PC-3 (cell line): ENCODE data around the gene CCDC116. TPM values are rescaled to one million over a fixed set of nuclear protein-coding genes. Genes with fewer than 3 reads are reported as not detected.
"Not testable (repeated sequence)": the region's sequence is repeated elsewhere in the genome, so short reads cannot be mapped to it uniquely, and the experiment has no call there.

Source experiments
- ATAC-seq: fragments of 200-7000 bp; cut with Tn5 transposase; 2 replicates; pipeline ENCODE4 v1.9.1; 2020; ENCODE audit warnings: mild to moderate bottlenecking, moderate library complexity
- BruUV-seq: library from RNA; stranded (reverse); fragments of 400-500 nt; replicated peaks from 2 replicates; lab custom pipeline; 2021; lab: Mats Ljungman, UMichigan
- CTCF ChIA-PET: fragments of 300-600 bp; sonication (Branson Sonifier 250); formaldehyde crosslinking; loops from one replicate; lab custom pipeline; 2022; ENCODE audit warnings: antibody characterized with exemption; lab: Charles Lee
- POLR2A ChIA-PET: fragments of 300-600 bp; sonication (Branson Sonifier 250); formaldehyde crosslinking; loops from one replicate; lab custom pipeline; 2022; ENCODE audit warnings: antibody characterized with exemption; ENCODE audit not compliant: unreplicated experiment; lab: Charles Lee
- DNase-seq: peaks from one replicate; pipeline ENCODE4 v3.0.0-alpha.2; 2015
- H2AFZ ChIP-seq: fragments of 300-600 bp; sonication (generic); 2 replicates; pipeline ENCODE4 v1.6.0; 2016; ENCODE audit warnings: antibody characterized with exemption, low read length
- H3F3A ChIP-seq: fragments of 300-600 bp; sonication (generic); one replicate; pipeline ENCODE4 v1.6.0; 2017; ENCODE audit warnings: antibody characterized with exemption, low read length, control low read depth, mild to moderate bottlenecking; ENCODE audit not compliant: unreplicated experiment
- H3K27ac ChIP-seq: fragments of 300-600 bp; sonication (generic); 2 replicates; pipeline ENCODE4 v1.5.1; 2016; ENCODE audit warnings: mild to moderate bottlenecking, low read length
- H3K27me3 ChIP-seq: fragments of 300-600 bp; sonication (generic); 2 replicates; pipeline ENCODE4 v1.6.1; 2016; ENCODE audit warnings: low read length, mixed read lengths
- H3K36me3 ChIP-seq: fragments of 300-600 bp; sonication (generic); 2 replicates; pipeline ENCODE4 v1.6.1; 2016; ENCODE audit warnings: low read depth, mixed run types, low read length, mixed read lengths
- H3K4me1 ChIP-seq: fragments of 300-600 bp; sonication (generic); 2 replicates; pipeline ENCODE4 v1.5.1; 2016; ENCODE audit warnings: low read length; ENCODE audit not compliant: insufficient read depth
- H3K4me2 ChIP-seq: fragments of 300-600 bp; sonication (generic); 2 replicates; pipeline ENCODE4 v1.6.0; 2016; ENCODE audit warnings: low read length
- H3K4me3 ChIP-seq: fragments of 300-600 bp; sonication (generic); 2 replicates; pipeline ENCODE4 v1.5.1; 2016; ENCODE audit warnings: mild to moderate bottlenecking, low read length, mixed read lengths
- H3K79me2 ChIP-seq: fragments of 300-600 bp; sonication (generic); 2 replicates; pipeline ENCODE4 v1.6.1; 2017; ENCODE audit warnings: low read length, mixed read lengths
- H3K9ac ChIP-seq: fragments of 300-600 bp; sonication (generic); 2 replicates; pipeline ENCODE4 v1.6.0; 2016; ENCODE audit warnings: mild to moderate bottlenecking, low read length
- H3K9me2 ChIP-seq: fragments of 300-600 bp; sonication (generic); replicated peaks from 2 replicates; pipeline ENCODE4 v1.6.1; 2016; ENCODE audit warnings: mixed run types, low read length, mixed read lengths
- H3K9me3 ChIP-seq: fragments of 300-600 bp; sonication (generic); 2 replicates; pipeline ENCODE4 v1.6.1; 2016; ENCODE audit warnings: low read length, mixed read lengths
- H4K20me1 ChIP-seq: fragments of 300-600 bp; sonication (generic); 2 replicates; pipeline ENCODE4 v1.6.1; 2016; ENCODE audit warnings: low read length, mixed read lengths
- CTCF ChIP-seq: fragments of 300-600 bp; sonication (generic); conservative IDR thresholded peaks from 2 replicates; pipeline ENCODE4 v1.5.1; 2017; ENCODE audit warnings: antibody characterized with exemption, low read depth, mild to moderate bottlenecking, low read length
- EZH2 ChIP-seq: fragments of 300-600 bp; sonication (generic); IDR thresholded peaks from one replicate; pipeline ENCODE4 v1.6.1; 2017; ENCODE audit warnings: antibody characterized with exemption, mild to moderate bottlenecking, low read length; ENCODE audit not compliant: unreplicated experiment
- EZH2phosphoT487 ChIP-seq: fragments of 300-600 bp; sonication (generic); IDR thresholded peaks from 2 replicates; pipeline ENCODE4 v1.6.1; 2018; ENCODE audit warnings: mild to moderate bottlenecking, antibody characterized with exemption, low read length, borderline replicate concordance
- intact Hi-C: fragments of 100-400 bp; cut with micrococcal nuclease; formaldehyde crosslinking; loops from 2 replicates; pipeline ENCODE4 v1.9.0; 2023
- total RNA-seq: library from RNA; depleted of rRNA; stranded (reverse); fragments of >200 nt; gene quantifications from 2 replicates; pipeline ENCODE4 v1.2.3, GENCODE V29; 2014

CCDC116 gene
- total RNA-seq, 1 experiment from 2014 or later: not detected

- no peaks in the 10 kb centered on the region for H3K36me3 ChIP-seq
- no peak for DNase-seq
- H3K9ac ChIP-seq: no peak overlapping the region
- BruUV-seq: no TSS peak
- CTCF ChIA-PET: no interaction called here
- TF ChIP-seq CTCF (no peak), EZH2phosphoT487 (no peak), EZH2 (no peak)
- H3K9me2 ChIP-seq: no peaks in the 10 kb centered on the region
- H3K4me1 ChIP-seq: no peaks in the 10 kb centered on the region
- no peaks in the 10 kb centered on the region for H3K27me3 ChIP-seq
- H4K20me1 ChIP-seq: peaks cover 12% of the 10 kb centered on the region; the same call in 1 of the 2 replicates
- H3K4me3 ChIP-seq: no peak overlapping the region
- H3F3A ChIP-seq: no peaks in the 10 kb centered on the region
- no peaks in the 10 kb centered on the region for H3K9me3 ChIP-seq
- no peak overlapping the region for H3K27ac ChIP-seq
- H2AFZ ChIP-seq: no peak overlapping the region
- H3K79me2 ChIP-seq: peaks cover 88% of the 10 kb centered on the region
- ATAC-seq: no peak
- intact Hi-C loops: no loop called here
- POLR2A ChIA-PET: no interaction called here
- H3K4me2 ChIP-seq: no peak overlapping the region
These were observed 28.6 kb upstream of the CCDC116 start for GRCh38 chr22:21603973-21604372.

- no peaks in the 10 kb centered on the region for H3K9me2 ChIP-seq
- H3K9ac ChIP-seq: no peak overlapping the region
- no peaks in the 10 kb centered on the region for H3K27me3 ChIP-seq
- peaks cover 12% of the 10 kb centered on the region; the same call in 1 of the 2 replicates for H4K20me1 ChIP-seq
- ATAC-seq: no peak
- no peaks in the 10 kb centered on the region for H3F3A ChIP-seq
- no peak overlapping the region for H3K27ac ChIP-seq
- intact Hi-C loops: no loop called here
- CTCF ChIA-PET: no interaction called here
- H3K4me3 ChIP-seq: no peak overlapping the region
- H3K4me1 ChIP-seq: no peaks in the 10 kb centered on the region
- TF ChIP-seq EZH2: no peak
- TF ChIP-seq EZH2phosphoT487: no peak
- TF ChIP-seq CTCF: no peak
- no peak overlapping the region for H2AFZ ChIP-seq
- peaks cover 84% of the 10 kb centered on the region for H3K79me2 ChIP-seq
- POLR2A ChIA-PET: no interaction called here
- no peak for DNase-seq
- no TSS peak for BruUV-seq
- 0 out of 2 replicates have a peak, but pooled peaks cover 2% of the 10 kb centered on the region for H3K36me3 ChIP-seq
- H3K4me2 ChIP-seq: no peak overlapping the region
- H3K9me3 ChIP-seq: no peaks in the 10 kb centered on the region
These were observed 26.5 kb upstream of the CCDC116 start for GRCh38 chr22:21605887-21606564.

GRCh38 chr22:21606775-21607174 lies 25.8 kb upstream of the CCDC116 start:
- H3K36me3 ChIP-seq: peaks cover 7% of the 10 kb centered on the region; the same call in 1 of the 2 replicates
- H3K9me2 ChIP-seq: no peaks in the 10 kb centered on the region
- no peak overlapping the region for H3K4me3 ChIP-seq
- BruUV-seq: no TSS peak
- no peak overlapping the region for H3K27ac ChIP-seq
- no peaks in the 10 kb centered on the region for H3K4me1 ChIP-seq
- no peaks in the 10 kb centered on the region for H3F3A ChIP-seq
- H3K9ac ChIP-seq: no peak overlapping the region
- ATAC-seq: no peak
- H2AFZ ChIP-seq: no peak overlapping the region
- peaks cover 12% of the 10 kb centered on the region; the same call in 1 of the 2 replicates for H4K20me1 ChIP-seq
- ChIA-PET CTCF (no interaction called here), POLR2A (no interaction called here)
- DNase-seq: no peak
- no peak for TF ChIP-seq EZH2
- no peak for TF ChIP-seq EZH2phosphoT487
- no peak for TF ChIP-seq CTCF
- peaks cover 83% of the 10 kb centered on the region for H3K79me2 ChIP-seq
- H3K9me3 ChIP-seq: no peaks in the 10 kb centered on the region
- no peaks in the 10 kb centered on the region for H3K27me3 ChIP-seq
- no peak overlapping the region for H3K4me2 ChIP-seq
- intact Hi-C loops: no loop called here

GRCh38 chr22:21609556-21610157 lies 22.9 kb upstream of the CCDC116 start:
- DNase-seq, H3K9ac ChIP-seq, H3K4me2 ChIP-seq, H3F3A ChIP-seq, intact Hi-C loops, H3K27me3 ChIP-seq, H4K20me1 ChIP-seq, H2AFZ ChIP-seq, BruUV-seq, ATAC-seq, H3K9me2 ChIP-seq, H3K4me3 ChIP-seq, H3K27ac ChIP-seq, CTCF ChIA-PET, POLR2A ChIA-PET, H3K4me1 ChIP-seq, H3K9me3 ChIP-seq: not testable (repeated sequence)
- peaks cover 76% of the 10 kb centered on the region for H3K79me2 ChIP-seq
- peaks cover 13% of the 10 kb centered on the region for H3K36me3 ChIP-seq
